ENCODE data around the gene FBXL16.

Gene FBXL16

DNA sequence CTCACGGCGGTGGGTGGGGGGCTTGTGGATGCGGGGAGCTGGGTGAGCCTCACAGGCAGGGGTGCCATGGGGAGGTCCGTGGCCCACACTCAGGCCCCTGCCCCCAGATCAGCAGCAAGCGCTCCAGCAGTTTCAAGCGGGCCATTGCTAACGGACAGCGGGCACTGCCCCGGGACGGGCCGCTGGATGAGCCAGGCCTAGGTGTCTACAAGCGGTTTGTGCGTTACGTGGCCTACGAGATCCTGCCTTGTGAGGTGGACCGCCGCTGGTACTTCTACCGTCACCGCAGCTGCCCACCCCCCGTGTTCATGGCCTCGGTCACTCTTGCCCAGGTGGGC lies 29.1 kb downstream of the FBXL16 start:
- DNase-seq: no peak

DNA sequence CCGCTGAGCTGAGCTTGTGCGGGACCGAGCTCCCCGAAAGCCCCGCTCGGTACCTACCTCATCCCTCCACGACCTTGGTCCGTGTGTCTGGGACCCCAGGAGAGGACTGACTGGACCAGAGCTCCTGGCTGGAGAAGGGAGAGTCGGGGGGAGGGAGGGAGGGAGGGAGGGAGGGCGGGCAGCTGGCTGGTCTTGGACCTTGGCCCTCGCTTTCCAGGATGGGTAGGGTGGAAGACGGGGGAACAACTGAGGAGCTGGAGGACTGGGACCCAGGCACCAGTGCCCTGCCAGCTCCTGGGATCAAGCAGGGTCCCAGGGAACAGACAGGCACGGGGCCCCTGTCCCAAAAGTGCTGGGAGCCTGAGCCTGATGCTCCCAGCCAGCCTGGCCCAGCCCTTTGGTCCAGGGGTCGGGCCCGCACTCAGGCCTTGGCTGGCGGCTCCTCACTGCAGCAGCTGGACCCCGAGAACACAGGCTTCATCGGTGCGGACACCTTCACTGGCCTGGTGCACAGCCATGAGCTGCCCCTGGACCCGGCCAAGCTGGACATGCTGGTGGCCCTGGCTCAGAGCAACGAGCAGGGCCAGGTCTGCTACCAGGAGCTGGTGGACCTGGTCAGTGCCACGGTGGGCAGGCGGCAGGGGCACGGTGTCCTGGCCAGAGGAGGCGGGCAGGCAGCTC lies 29.6 kb downstream of the FBXL16 start:
- no peak for DNase-seq

DNA sequence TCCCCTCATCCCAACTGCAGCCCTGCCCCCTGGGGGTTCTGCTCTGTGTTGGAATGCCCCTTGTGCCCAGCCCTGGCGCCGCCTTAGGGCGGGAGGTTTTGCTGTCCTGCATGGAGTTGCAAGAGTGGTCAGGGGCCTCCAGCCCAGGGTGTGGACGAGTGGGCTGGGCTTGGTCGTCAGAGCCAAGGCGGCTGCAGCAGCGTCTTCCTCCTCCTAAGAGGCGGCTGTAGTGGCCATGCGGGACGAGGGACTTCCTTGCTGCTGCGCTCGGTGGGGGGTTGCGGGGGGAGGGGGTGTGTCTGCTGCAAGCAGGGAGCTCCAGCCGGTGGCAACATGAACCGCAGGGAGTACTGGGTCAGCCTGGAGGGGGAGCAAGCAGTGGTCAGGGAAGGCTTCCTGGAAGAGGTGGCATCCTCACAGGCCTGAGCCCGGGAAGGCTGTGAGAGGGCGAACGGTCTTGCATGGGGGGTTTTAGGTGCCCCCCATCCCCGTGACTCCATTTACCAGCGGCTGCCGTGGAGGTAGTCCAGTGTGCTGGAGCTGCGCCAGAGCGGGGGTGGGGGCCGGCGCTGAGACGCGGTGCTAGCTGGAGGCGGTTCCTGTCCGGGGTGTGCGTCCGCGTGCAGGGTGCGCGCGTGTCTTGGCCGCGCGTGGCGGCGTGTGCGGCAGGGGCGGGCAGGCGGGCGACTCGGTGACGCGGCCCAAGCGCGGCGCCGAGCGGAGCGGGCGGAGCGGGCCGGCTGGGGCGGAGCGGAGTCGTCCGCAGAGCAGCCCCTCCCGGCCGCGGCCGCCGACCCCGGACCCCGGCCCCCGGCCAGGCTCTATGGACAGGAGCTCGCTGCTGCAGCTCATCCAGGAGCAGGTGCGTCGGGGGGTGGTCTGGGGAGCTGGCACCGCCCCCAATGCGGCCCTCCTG lies 30.4 kb downstream of the FBXL16 start, which contains the start of gene RHBDL1:
Gene RHBDL1, plus strand, starts transcription at position 704 of the 916 bp plus-strand sequence. Its CDS starts 120 bp downstream, at position 824.
- no peak for DNase-seq

DNA sequence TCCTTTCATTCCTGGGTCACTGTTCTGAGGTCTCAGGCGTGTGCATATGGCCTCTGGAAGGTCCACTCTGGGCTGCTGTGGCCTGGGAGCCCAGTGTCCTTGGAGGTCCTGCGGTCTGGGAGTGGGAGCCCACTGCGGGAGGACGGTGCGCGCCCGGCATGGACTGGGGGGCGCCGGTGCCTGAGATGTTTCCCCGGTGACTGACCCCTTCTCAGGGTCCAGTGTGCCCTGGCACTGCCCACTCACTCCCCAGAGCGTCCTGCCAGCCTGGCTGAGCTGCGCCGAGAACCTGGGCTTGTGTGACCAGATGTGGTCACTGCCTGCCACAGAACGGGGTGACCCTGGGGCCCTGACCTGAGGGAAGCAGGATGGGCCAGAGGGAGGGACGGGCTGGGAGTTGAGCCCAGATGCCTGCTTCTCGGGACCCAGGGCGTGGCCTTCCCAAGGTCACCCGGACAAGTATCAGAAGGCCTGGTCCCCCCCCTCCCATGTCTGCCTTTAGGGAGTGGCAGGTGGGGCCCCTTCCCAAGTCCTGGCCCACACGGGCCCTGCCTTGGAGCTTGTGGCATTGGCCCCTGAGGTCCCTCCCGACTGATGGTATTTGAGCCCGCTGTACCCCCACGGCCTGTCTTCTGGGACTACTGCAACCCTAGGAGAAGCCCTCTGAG lies 31.3 kb downstream of the FBXL16 start:
- DNase-seq: no peak

DNA sequence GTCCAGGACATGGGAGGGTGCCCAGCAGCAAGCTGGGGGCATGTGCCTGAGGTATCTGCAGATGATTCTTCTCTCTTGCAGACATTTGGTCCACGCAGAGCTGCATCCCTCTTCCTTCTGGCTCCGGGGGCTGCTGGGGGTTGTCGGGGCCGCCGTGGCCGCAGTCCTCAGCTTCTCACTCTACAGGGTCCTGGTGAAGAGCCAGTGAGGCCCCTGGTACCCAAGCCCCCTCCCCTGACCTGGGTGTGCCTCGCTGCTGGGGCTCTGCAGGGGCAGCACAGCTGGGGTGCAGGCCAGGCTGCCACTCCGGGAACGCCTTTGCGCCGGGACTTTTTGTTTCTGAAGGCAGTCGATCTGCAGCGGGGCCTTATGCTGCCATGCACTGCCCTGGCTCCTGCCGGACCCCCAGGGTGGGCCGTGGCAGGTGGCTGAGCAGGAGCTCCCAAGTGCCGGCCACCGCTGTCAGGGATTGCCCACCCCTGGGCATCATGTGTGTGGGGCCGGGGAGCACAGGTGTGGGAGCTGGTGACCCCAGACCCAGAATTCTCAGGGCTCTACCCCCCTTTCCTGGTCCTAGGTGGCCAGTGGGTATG lies 32.1 kb downstream of the FBXL16 start:
- DNase-seq: no peak

DNA sequence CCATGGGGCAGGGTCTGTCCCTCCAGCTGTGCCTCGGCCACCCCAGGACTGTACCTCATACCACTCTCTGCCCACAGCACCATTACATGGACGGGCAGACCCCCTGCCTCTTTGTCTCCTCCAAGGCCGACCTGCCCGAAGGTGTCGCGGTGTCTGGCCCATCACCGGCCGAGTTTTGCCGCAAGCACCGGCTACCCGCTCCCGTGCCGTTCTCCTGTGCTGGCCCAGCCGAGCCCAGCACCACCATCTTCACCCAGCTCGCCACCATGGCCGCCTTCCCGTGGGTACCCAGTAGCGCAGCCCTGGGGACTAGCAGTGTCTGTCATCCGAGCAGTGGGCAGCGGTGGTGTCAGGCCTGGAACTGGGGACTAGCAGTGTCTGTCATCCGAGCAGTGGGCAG lies 32.8 kb downstream of the FBXL16 start:
- no peak for DNase-seq

DNA sequence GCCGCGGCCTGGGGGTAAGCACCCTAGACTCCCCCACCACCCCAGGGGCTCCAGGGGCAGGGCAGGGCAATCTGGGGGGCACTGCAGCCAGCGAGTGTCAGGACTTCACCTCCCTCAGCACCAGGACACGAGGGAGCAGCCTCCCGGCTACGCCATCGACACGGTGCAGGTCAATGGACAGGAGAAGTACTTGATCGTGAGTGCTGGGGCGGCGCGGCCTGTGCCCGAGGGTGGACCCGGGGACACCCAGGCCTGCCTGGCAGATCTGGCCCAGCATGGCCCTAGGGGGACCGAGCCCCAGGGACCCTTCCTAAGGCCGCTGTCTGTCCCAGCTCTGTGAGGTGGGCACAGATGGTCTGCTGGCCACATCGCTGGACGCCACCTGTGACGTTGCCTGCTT lies 33.2 kb downstream of the FBXL16 start:
- DNase-seq: no peak

DNA sequence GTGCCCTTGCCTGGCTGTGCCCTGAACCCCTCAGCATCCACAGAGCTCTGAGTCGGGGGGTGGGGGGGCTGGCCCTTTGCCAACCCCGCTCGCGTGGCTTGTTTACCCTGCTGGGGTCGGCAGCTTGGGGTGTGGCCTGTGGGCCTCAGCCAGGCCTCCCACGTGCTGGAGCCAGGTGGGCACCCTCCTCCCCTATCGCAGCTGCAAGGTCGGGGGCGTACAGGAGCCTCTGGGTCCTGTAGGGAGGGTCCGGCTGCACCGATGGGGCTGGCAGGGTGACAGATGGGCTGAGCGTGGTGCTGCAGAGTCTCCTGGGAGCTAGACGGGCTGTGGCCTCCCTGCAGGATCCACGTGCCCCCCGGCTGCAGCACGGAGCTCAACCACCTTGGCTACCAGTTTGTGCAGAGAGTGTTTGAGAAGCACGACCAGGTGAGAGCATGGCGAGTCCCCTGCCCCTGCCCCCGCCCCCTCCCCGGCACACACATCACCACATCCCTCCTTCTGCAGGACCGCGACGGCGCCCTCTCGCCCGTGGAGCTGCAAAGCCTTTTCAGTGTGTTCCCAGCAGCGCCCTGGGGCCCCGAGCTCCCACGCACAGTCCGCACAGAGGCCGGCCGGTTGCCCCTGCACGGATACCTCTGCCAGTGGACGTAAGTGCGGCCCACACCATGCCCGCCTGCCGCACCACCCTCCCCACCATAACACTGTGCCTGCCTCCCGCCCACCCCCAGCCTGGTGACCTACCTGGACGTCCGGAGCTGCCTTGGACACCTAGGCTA lies 34.1 kb downstream of the FBXL16 start:
- no peak for DNase-seq

DNA sequence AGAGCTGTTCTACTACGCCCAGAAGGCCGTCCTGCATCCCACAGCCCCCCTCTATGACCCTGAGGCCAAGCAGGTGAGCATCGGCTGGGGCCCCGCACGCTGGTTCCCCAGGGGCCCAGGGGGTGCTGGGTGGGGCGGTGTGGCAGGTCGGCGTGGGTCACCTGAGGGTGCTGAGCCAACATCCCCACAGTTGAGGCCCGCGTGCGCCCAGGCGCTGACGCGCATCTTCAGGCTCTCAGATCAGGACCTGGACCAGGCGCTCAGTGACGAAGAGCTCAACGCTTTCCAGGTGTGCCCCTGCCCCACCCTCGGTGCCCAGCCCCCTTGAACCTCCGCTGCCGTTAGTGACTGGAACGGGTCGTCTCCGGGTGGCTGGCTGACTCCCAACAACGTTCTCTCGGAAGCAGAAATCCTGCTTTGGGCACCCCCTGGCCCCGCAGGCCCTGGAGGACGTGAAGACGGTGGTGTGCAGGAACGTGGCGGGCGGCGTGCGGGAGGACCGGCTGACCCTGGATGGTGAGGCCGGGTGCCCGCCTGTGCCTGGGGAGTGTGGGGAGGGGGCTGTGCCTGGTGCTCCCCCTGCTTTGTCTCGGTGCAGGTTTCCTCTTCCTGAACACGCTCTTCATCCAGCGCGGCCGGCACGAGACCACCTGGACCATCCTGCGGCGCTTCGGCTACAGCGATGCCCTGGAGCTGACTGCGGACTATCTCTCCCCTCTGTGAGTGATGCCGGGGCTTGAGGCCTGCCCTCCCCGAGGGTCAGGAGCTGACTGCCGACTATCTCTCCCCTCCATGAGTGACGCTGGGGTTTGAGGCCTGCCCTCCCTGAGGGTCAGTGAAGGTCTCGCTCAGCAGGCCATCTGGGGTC lies 34.9 kb downstream of the FBXL16 start:
- DNase-seq: no peak

DNA sequence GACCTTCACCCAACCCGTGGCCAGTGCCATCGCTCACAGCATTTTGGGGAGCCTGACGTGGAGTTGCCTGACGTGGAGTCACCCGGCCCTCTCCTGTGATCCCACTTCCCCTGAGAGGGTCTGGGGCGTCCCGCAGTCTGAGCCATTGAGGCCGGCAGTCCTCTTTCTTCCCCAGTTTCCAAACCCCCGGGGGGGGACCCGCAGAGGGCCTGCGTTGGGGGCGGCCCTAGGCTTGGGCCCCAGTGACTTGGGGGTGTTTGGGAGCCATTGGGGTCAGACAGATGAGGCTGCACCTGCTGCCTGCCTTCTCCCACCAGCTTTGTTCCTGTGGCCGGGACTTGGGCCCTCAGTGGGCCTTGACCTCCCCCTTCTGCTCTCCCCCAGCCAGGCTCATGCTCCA lies 35.9 kb downstream of the FBXL16 start:
- DNase-seq: no peak

DNA sequence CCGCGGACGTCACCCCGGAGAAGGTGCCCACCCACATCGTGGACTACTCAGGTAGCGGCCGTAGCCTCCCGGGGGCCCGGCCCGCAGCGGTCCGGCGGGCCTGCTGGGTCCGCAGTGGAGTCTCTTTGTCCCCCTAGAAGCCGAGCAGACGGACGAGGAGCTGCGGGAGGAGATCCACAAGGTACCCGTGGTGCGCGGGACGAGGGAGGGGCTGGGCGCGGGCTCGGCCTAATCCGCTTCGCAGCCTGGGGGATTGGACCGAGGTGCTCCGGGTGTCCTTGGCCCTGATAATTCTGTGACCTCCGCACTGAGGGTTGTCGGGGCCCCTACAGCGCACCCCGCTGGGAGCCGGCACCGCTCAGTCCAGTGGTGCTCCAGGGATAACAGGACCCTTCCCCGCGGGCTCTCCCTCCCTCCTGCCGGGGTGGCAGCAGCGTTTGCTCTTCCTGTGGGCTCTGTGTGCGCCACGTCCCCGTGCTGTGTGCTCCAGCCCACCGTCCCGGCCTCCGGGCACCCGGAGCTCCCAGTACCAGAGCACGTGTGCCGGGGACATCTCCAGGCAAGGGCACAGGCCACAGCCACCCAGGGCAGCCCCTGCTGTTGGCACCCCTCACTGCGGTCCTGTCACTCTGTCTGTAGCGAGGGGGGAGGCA lies 37.0 kb downstream of the FBXL16 start:
- no peak for DNase-seq

DNA sequence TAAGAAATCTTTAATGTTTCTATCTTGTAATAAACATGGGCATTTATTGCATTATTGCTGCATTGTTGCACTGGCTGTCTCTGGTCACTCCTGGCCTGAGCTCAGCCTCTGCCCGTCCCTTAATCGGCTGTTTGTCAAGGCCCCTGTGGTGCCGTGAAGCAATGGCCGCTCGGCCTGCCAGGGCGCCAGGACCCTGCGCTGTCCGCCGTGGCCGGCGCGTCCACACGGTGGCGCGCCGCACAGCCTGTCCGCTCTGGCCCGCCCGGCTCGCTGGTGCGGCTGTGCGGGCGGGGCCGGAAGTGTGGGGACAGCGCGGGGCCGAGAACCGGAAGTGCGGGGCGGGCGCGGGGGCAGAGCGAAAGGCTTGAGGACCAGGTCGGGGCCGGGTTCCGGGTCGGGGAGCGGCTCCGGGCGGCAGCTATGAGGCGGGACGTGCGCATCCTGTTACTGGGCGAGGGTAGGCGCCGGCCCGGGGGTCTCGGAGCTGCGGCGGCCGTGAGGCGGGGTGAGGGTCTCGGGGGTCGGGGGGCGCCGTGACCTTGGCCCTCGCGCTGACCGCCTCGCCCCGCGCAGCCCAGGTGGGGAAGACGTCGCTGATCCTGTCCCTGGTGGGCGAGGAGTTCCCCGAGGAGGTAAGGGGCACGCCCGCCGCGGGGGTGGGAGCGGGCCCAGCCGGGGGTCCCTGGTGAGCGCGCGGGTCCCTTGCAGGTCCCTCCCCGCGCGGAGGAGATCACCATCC lies 37.7 kb downstream of the FBXL16 start, which contains the start of gene RHOT2:
Gene RHOT2, plus strand, starts transcription at position 353 of the 739 bp plus-strand sequence. Its CDS starts 68 bp downstream, at position 421.
- DNase-seq: peak; percentile 82 to 83

DNA sequence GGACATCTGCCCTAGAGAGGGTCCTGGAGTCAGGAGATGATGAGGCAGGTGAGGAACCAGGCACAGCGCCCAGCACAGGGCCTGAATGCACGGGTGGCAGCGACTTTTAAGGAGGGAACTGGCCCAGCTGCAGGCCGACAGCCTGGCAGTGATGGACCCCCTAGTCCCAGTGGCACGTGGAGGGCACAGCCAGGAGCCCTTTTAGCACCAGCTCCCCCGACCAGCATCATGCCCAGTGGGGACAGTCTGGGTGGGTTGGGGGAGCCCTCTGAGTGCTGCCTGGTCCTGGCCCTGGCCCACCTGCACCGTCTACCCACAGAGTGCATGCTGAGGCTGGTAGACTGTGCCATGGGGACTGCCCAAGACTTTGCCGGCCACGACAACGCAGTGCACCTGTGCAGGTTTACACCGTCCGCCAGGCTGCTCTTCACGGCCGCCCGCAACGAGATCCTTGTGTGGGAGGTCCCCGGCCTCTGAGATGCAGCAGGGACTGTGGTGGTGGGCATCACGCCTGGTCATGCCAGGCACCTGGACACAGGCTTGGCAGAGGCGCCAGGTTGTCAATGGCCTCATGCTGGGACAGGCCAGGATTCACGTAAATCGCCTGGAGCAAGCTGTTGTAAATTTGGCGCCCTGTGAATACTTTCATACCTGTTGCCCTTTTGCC lies 38.4 kb downstream of the FBXL16 start:
- DNase-seq: no peak

DNA sequence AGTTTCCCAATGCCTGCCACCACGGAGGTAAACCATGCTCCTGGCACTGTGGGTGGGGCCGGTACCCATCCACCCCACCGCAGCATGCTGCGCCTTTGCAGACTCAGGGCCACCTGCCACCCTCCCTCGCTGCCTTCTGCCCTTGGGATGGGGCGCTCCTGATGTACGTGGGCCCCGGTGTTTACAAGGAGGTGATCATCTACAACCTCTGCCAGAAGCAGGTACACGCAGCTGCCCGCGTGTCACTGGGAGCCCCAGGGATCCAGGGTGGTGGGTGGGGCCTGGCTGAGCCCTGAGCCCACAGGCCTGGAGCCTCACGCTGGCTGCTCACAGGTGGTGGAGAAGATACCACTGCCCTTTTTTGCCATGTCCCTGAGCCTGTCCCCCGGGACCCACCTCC lies 39.0 kb downstream of the FBXL16 start:
- DNase-seq: no peak

DNA sequence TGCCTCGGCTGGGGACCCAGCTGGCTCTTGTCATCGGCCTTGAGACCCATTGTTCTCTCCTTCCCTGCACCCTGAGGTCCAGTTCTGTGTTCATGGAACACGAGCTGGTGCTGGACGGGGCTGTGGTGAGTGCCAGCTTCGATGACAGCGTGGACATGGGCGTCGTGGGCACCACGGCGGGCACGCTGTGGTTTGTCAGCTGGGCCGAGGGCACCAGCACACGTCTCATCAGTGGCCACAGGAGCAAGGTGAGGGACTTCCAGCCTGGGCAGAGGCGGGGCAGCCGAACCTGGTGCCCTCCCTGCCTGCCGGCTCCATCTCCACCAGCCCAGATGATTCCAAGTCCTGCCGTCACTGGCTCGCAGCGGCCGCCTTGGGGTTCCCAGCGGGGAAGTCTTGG lies 43.0 kb downstream of the FBXL16 start:
- DNase-seq: no peak

DNA sequence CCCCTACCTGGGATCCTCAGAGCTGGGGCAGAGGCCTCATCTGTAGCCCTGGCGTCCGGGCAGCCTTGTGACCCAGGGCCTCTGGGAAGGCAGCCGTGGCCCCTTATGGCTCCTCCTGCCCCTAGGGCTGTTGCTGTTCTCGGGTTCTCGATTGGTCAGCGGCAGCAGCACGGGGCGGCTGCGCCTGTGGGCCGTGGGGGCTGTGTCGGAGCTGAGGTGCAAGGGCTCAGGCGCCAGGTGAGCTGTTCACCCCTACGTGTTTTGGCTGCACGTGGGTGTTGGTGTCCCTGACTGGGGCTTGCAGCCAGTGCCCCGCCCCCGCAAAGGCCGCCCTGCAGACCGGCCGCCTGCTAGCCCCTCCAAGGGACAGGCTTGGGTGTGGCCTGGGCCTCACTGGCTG lies 43.5 kb downstream of the FBXL16 start:
- DNase-seq: no peak

DNA sequence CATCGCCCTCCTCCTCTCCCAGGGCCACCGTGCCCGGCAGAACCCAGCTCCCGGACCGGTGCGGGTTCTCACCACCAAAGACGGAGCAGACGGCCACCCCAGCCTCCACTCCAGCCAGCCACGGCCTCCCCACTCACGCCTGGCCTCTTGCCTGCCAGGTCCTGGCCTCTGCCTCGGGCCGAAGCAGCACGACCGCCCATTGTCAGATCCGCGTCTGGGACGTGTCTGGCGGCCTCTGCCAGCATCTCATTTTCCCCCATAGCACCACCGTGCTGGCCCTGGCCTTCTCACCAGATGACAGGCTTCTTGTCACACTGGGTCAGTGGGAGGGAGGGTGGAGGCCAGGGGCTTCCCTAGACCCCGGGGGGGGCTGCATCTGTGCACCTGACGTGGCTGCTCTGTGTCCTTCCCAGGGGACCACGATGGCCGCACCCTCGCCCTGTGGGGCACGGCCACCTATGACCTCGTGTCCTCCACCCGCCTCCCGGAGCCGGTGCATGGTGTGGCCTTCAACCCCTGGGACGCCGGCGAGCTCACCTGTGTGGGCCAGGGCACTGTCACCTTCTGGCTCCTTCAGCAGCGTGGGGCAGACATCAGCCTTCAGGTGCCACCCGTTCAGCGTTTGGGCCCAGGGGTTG lies 44.3 kb downstream of the FBXL16 start:
- DNase-seq: no peak

DNA sequence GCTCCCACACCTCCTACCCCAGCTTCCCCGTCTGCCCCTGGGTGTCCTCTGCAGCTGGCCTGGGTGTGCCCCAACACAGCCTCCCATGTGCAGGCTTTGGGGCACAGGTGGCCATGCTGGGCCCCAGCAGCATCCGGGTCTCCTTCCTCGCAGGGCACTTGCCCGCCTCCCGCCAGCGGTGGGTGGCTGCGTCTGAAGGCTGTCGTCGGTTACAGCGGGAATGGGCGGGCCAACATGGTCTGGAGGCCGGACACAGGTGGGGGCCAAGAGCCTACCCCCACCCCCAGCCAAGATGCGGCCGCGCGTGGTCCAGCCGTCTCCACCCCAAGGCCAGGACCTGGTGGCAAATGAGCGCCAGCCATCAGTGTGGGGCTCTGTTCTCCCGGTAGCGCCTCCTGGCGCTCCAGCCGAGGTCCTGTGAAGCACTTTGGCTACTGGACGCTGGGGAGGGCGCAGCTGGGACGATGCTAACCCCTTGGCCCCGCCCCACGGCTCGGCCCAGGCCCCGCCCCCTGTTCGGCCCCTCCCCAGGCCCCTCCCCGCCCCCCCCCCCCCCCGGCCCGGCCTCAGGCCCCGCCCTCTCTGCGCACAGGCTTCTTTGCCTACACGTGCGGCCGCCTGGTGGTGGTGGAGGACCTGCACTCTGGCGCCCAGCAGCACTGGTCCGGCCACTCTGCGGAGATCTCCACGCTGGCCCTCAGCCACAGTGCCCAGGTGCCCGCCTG lies 45.0 kb downstream of the FBXL16 start:
- DNase-seq: no peak

Data from AML-193 (cell line).